MCF 10A (cell line): ENCODE results near the gene ASMTL. TPM values are rescaled to one million over a fixed set of nuclear protein-coding genes. Genes with fewer than 3 reads are reported as not detected.
"Not testable (repeated sequence)": the region's sequence is repeated elsewhere in the genome, so short reads cannot be mapped to it uniquely, and the experiment has no call there.

ENCODE experiments used
- BruUV-seq: library from RNA; stranded (reverse); fragments of 400-500 nt; replicated peaks from 2 replicates; lab custom pipeline; 2021; lab: Mats Ljungman, UMichigan
- CTCF ChIA-PET: fragments of 300-600 bp; sonication (Branson Sonifier 250); formaldehyde crosslinking; extraction: SDS; loops from one replicate; lab custom pipeline; 2021; ENCODE audit warnings: antibody characterized with exemption, inconsistent platforms; lab: Yijun Ruan, JAX
- POLR2A ChIA-PET: fragments of 300-600, 350-650 bp; sonication (Branson Sonifier 250); formaldehyde crosslinking; extraction: SDS; loops from one replicate; lab custom pipeline; 2020; ENCODE audit warnings: antibody characterized with exemption, inconsistent platforms; lab: Yijun Ruan, JAX
- DNase-seq: peaks from one replicate; pipeline ENCODE4 v3.0.0-alpha.2; 2018; ENCODE audit not compliant: unreplicated experiment
- H3K27ac Mint-ChIP-seq: one replicate; pipeline ENCODE4 v1.8.0; 2022; ENCODE audit warnings: mild to moderate bottlenecking, low read depth, mixed read lengths; ENCODE audit not compliant: unreplicated experiment
- H3K27me3 Mint-ChIP-seq: one replicate; pipeline ENCODE4 v1.8.0; 2022; ENCODE audit warnings: mixed read lengths; ENCODE audit not compliant: insufficient read depth, unreplicated experiment
- H3K36me3 Mint-ChIP-seq: one replicate; pipeline ENCODE4 v1.8.0; 2022; ENCODE audit warnings: mild to moderate bottlenecking, moderate library complexity, mixed read lengths; ENCODE audit not compliant: insufficient read depth, unreplicated experiment
- H3K4me1 Mint-ChIP-seq: one replicate; pipeline ENCODE4 v1.8.0; 2022; ENCODE audit warnings: mixed read lengths; ENCODE audit not compliant: insufficient read depth, unreplicated experiment
- H3K4me3 Mint-ChIP-seq: one replicate; pipeline ENCODE4 v1.8.0; 2022; ENCODE audit warnings: mild to moderate bottlenecking, moderate library complexity, mixed read lengths; ENCODE audit not compliant: unreplicated experiment
- H3K9me3 Mint-ChIP-seq: one replicate; pipeline ENCODE4 v1.8.0; 2022; ENCODE audit warnings: mixed read lengths; ENCODE audit not compliant: unreplicated experiment
- intact Hi-C: fragments of 100-400 bp; cut with micrococcal nuclease; formaldehyde crosslinking; loops from 2 replicates; pipeline ENCODE4 v1.14.1; 2022
- total RNA-seq: library from RNA; stranded (reverse); gene quantifications from 2 replicates; pipeline ENCODE4 v1.2.3, GENCODE V29; 2022
- TF ChIP-seq, protein P1 (sequence below): fragments of 200-600 bp; IDR thresholded peaks from one replicate; pipeline ENCODE4 v1.8.0; 2022; ENCODE audit warnings: antibody characterized with exemption, mild to moderate bottlenecking; ENCODE audit not compliant: unreplicated experiment

The ASMTL gene
- total RNA-seq, 1 experiment from 2014 or later, result 20.6 TPM

DNA sequence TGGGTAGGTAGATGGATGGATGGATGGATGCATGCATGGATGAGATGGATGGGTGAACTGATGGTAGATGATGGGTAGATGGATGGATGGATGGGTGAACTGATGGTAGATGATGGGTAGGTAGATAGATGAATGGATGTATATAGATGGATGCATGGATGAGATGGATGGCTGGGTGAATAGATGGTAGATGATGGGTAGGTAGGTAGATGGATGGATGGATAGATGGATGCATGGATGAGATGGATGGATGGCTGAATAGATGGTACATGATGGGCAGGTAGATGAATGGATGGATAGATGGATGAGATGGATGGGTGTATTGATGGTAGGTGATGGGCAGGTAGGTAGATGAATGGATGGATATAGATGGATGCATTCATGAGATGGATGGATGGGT lies 45.7 kb downstream of the ASMTL start:
- no peaks in the 10 kb centered on the region for H3K4me1 Mint-ChIP-seq
- POLR2A ChIA-PET, result no interaction called here

DNA sequence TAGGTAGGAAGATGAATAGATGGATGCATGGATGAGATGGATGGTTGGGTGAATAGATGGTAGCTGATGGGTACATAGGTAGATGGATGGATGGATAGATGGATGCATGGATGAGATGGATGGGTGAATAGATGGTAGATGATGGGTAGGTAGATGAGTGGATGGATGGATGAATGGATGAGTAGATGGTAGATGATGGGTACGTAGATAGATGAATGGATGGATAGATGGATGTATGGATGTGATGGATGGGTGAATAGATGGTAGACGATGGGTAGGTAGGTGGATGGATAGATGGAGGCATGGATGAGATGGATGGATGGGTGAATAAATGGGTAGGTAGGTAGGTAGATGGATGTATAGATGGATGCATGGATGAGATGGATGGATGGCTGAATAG lies 46.9 kb downstream of the ASMTL start:
- H3K27me3 Mint-ChIP-seq, H3K36me3 Mint-ChIP-seq, H3K4me1 Mint-ChIP-seq, H3K9me3 Mint-ChIP-seq, DNase-seq, CTCF ChIA-PET, POLR2A ChIA-PET, H3K27ac Mint-ChIP-seq, BruUV-seq, H3K4me3 Mint-ChIP-seq, intact Hi-C loops: not testable (repeated sequence)

More for the DNA sequence above, 45.7 kb downstream of the ASMTL start:
- Mint-ChIP-seq H3K36me3 (peaks cover 10% of the 10 kb centered on the region), H3K9me3 (no peaks in the 10 kb centered on the region), H3K27me3 (no peaks in the 10 kb centered on the region), H3K27ac (no peak overlapping the region), H3K4me3 (no peak overlapping the region)
- intact Hi-C loops, result no loop called here
- CTCF ChIA-PET, result no interaction called here
- DNase-seq, result no peak
- BruUV-seq, result no TSS peak
- TF ChIP-seq, protein P1, sequence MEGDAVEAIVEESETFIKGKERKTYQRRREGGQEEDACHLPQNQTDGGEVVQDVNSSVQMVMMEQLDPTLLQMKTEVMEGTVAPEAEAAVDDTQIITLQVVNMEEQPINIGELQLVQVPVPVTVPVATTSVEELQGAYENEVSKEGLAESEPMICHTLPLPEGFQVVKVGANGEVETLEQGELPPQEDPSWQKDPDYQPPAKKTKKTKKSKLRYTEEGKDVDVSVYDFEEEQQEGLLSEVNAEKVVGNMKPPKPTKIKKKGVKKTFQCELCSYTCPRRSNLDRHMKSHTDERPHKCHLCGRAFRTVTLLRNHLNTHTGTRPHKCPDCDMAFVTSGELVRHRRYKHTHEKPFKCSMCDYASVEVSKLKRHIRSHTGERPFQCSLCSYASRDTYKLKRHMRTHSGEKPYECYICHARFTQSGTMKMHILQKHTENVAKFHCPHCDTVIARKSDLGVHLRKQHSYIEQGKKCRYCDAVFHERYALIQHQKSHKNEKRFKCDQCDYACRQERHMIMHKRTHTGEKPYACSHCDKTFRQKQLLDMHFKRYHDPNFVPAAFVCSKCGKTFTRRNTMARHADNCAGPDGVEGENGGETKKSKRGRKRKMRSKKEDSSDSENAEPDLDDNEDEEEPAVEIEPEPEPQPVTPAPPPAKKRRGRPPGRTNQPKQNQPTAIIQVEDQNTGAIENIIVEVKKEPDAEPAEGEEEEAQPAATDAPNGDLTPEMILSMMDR, result no peak

DNA sequence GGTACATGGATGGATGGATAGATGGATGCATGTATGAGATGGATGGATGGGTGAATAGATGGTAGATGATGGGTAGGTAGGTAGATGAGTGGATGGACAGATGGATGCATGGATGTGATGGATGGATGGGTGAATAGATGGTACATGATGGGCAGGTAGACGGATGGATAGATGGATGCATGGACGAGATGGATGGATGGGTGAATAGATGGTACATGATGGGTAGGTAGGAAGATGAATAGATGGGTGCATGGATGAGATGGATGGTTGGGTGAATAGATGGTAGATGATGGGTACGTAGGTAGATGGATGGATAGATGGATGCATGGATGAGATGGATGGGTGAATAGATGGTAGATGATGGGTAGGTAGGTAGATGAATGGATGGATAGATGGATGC lies 48.8 kb downstream of the ASMTL start:
- DNase-seq, CTCF ChIA-PET, H3K27me3 Mint-ChIP-seq, H3K9me3 Mint-ChIP-seq, BruUV-seq, H3K27ac Mint-ChIP-seq, H3K4me1 Mint-ChIP-seq, intact Hi-C loops, POLR2A ChIA-PET, H3K4me3 Mint-ChIP-seq: not testable (repeated sequence)
- H3K36me3 Mint-ChIP-seq, result peaks cover 12% of the 10 kb centered on the region

DNA sequence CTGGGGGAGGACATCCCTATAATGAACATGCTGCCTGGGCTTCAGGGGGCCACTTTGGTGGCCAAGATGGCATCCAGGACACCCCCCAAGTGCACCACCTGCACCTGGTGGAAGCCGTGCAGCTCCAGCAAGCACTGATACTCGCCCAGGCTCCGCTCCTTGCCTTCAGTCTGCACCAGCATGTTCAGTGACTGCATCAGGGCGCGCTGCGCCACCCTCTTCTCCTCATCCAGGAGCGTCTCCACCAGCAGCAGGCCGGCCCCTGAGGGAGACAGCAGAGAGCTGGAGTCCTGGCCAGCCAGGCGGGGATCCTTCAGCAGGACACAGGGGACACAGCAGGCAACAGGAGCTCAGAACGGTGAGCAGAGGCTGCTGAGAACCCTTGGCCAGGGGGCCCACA lies 49.5 kb downstream of the ASMTL start:
- H3K27ac Mint-ChIP-seq, result no peak overlapping the region
- no peaks in the 10 kb centered on the region for H3K4me1 Mint-ChIP-seq
- H3K4me3 Mint-ChIP-seq, result no peak overlapping the region
- ChIA-PET POLR2A (no interaction called here), CTCF (no interaction called here)
- no peaks in the 10 kb centered on the region for H3K27me3 Mint-ChIP-seq
- peaks cover 17% of the 10 kb centered on the region for H3K36me3 Mint-ChIP-seq
- BruUV-seq, result no TSS peak
- no peak for DNase-seq
- intact Hi-C loops, result no loop called here
- no peaks in the 10 kb centered on the region for H3K9me3 Mint-ChIP-seq
- TF ChIP-seq, protein P1, result no peak

DNA sequence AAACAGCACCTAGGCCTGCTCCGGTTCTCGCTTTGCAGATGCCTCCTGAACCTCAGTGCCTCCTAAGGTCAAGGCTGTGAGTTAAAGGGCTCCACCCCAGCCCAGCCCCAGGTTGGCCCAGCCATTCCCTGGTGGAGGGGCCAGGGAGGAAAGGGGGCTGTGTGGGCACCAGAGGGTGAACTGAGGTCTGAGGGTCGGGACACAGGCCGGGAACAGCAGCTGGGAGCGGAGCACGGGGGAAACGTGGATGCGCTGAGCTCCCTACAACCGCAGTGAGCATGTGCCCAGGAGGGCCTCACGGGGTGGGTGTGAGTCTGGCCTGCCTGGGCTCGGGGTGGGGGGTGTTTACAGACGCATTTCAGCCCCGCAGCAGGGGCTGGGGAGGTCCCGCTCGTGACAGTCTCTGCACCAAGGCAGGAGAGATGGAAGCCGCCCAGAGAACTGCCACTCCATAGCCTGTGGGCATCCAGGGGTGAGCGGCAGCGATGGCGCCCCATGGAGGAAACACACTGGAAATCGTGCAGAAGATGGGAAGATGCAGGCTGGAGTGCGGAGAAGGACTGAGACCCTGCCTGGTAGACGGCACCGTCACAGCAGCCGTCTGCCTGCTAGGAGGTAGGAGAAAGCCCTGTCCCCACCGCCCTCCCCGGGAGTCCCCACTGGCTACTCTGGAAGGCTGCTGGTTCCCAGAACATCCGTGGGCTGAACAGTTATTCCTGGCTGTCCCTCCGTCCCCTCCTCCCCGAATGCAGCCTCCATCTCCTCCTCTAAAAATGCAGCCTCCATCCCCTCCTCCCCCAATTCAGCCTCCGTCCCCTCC lies 50.9 kb downstream of the ASMTL start:
- no peak for DNase-seq
- Mint-ChIP-seq H3K27ac (no peak overlapping the region), H3K4me3 (no peak overlapping the region), H3K4me1 (no peaks in the 10 kb centered on the region), H3K9me3 (no peaks in the 10 kb centered on the region), H3K27me3 (no peaks in the 10 kb centered on the region), H3K36me3 (peaks cover 17% of the 10 kb centered on the region)
- BruUV-seq, result no TSS peak
- CTCF ChIA-PET, result no interaction called here
- TF ChIP-seq, protein P1, result no peak
- intact Hi-C loops, result no loop called here
- POLR2A ChIA-PET, result no interaction called here
